NB4 (cell line): Measurements from ENCODE around the gene SHISA6.

Experiments
- CTCF ChIP-seq: IDR thresholded peaks from one replicate; pipeline ENCODE4 v1.5.1; 2012; ENCODE audit warnings: low read depth, low read length
- MAX ChIP-seq: IDR thresholded peaks from 2 replicates; pipeline ENCODE4 v1.6.1; 2011; ENCODE audit warnings: low read depth, low read length
- POLR2A ChIP-seq: IDR thresholded peaks from 2 replicates; pipeline ENCODE4 v1.6.1; 2011; ENCODE audit warnings: mild to moderate bottlenecking; ENCODE audit not compliant: insufficient read length; ENCODE audit errors: extremely low read depth

- TF ChIP-seq POLR2A (no peak), CTCF (no peak), MAX (no peak)
Observed at GRCh38 chr17:11555530-11555929, 314.5 kb downstream of the SHISA6 start.
